SHP77 treated with DMSO at 0.1 percent for 48 hours (cell line): Measurements from ENCODE around the gene FTCD.
"Not testable (repeated sequence)": the region's sequence is repeated elsewhere in the genome, so short reads cannot be mapped to it uniquely, and the experiment has no call there.

Experiments used
- DNase-seq: peaks from one replicate; lab custom pipeline; 2025; lab: John Stamatoyannopoulos, UW

FTCD gene

DNA sequence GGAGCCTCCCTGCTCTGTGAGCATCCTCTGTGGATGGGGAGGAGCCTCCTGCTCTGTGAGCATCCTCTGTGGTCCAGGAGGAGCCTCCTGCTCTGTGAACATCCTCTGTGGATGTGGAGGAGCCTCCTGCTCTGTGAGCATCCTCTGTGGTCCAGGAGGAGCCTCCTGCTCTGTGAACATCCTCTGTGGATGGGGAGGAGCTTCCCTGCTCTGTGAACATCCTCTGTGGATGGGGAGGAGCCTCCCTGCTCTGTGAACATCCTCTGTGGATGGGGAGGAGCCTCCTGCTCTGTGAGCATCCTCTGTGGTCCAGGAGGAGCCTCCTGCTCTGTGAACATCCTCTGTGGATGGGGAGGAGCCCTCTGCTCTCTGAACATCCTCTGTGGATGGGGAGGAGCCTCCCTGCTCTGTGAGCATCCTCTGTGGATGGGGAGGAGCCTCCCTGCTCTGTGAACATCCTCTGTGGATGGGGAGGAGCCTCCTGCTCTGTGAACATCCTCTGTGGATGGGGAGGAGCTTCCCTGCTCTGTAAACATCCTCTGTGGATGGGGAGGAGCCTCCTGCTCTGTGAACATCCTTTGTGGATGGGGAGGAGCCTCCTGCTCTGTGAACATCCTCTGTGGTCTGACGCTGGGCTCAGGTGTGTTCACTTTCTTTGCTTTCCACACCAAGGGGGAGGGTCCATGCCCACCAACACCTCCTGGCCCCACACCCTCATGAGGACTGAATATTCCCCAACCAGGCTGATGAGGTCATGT, 15.2 kb upstream of the FTCD start:
- not testable (repeated sequence) for DNase-seq

DNA sequence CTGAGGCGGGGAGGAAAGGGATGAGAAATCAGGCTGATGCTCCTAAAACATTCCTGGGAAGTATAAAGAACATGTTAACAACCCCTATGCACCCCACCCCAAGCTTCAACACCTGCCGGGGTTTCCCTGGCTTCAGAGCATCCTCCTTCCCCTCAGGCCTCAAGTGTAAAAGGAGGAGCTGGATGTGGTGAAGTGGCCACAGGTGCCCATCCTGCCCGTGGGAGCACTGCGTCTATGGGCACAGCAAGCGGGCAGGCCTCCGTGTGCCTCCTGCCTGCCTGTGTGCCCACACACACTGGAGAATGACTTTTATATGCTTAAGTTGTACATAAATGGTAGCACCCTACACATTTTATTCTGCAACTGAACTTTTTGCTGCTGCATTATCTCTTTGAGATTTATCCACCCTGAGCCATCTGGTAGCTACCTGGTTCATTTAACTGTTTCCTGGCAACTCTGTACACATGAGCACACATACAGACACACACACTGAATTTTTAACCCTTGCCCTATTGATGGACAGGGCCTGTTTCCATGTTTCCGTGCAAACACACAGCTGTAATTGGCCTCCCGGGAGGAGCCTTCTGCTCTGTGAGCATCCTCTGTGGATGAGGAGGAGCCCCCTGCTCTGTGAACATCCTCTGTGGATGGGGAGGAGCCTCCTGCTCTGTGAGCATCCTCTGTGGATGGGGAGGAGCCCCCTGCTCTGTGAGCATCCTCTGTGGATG, 13.4 kb upstream of the FTCD start:
- DNase-seq = no peak

DNA sequence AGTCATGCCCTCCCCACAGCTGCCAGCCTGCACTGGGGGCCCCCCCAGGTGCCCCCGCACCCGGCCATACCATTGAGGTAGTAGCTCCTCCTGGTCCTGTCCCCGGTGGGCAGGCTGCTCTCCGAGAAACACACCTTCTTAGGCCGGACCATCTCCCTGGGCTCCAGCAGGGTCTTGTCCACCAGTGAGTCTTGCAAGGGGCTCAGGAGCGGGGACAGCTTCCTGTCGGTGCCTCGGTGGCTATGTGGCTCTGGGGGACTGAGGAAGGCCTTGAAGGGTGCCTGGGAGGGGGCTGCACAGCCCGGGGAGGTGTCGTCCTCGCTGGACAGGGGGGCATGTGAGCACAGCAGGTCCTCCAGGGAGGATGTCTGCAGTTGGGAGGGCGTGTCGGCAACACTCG, 12.9 kb upstream of the FTCD start:
- no peak for DNase-seq

DNA sequence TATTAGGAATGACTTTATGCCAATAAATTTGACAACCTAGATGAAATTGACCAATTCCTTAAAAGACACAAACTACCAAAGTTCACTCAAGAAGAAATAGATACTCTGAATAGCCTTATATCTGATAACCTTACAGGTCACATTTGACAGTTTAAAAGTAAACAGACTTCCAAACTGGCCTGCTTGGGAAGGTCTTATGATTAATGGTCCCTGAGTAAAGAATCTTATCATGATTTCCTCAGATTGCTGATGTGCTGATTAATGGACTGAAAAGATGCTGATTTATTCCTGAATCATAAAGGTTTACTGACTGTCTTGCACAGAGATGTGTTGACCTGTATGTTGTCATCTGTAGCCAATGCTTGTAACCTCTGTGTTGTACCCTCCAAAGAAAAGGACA, 9.7 kb upstream of the FTCD start:
- no peak for DNase-seq

DNA sequence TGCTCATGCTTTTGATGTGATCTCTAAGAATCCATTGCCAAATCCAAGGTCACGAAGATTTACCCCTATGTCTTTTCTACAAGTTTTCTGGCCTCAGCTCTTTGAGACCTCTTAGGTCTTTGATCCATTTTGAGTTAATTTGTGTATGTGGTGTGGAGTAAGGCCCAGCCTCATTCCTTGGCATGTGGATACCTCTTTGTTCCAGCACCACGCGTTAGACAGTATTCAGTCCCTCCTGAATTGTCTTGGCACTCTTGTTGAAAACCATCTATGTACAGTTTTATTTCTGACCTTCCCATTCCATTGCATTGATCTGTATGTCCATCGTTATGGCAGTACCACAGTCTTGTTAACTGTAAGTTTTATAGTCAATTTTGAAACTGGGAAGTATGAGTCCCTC, 8.0 kb upstream of the FTCD start:
- DNase-seq = no peak

DNA sequence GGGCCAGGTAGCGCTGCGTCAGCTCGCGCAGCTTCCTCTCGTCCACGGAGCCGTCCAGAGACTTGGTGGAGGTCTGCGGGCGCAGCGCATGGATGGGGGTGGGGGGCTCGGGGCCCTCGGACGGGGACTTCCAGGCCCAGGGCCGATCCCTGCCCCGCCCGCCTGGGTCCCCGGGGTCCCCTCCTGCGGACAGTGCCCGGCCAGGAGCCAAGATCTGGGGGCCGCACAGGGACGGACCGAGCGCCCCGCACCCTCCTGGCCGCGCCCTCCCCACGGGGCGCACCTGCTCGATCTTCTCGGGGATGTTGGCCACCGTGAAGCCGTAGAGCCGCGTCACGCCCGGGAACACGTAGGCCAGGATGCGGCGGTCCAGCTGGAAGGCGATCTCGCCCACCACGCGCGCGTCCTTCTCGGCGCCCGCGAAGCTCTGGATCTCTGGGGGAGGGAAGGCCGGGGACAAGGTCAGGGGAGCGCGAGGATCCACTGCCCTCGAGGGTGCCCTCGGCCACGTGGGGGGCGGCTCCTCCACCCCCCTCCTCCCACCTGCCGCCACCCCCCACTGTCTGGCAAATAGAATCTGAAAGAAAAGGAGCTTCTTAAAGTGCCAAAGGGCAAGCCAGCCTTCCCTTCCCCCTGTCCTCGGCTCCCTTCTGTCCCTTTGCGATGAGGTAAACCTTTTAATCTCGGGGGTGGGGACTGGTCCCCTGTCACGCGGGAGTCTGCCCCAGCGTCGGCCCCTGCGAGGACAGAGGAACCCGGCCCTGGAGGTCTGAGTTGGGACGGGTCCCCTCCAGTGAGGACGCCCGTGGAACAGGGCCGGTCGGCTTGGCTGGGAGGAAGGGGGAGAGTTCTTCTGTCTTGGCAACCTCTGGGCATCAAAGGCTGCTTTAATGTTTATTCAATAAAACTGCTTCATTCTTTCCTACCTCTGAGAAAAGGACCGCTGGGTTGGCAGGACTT, 6.5 kb upstream of the FTCD start:
- no peak for DNase-seq

DNA sequence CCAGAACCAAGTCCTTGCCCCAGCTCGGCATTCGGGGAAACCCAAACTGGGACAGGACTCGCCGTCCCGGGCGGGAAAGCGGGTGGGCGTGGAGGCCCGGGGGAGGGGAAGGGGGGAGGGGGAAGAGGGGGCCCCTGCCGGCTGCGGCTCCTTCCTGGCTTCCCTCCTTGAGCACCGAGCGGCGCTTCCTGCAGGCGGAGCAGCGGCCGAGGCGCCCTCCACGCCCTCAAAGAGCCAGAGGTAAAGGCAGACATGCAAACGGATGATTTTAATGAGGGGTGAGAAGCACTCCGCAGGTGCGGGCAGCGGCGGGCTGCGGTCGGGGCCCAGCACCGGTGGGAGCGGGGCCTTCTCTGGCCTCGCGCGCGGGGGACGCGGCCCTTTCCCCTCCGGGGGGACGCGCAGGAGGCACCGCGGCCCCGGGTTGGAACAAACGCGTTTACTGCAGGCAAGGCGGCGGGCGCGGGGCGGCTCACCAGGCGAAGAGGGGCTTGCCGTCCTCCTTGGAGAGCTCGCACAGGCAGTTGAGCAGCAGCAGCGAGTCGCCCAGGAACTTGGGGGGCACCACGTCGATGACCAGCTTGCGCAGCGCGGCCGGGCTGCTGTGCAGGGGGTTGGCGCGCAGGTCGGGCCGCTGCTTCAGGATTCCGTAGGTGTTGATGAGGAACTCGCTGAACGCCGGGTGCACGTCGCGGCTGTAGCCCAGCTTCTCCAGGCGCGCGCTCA, 5.7 kb upstream of the FTCD start:
- DNase-seq = no peak

DNA sequence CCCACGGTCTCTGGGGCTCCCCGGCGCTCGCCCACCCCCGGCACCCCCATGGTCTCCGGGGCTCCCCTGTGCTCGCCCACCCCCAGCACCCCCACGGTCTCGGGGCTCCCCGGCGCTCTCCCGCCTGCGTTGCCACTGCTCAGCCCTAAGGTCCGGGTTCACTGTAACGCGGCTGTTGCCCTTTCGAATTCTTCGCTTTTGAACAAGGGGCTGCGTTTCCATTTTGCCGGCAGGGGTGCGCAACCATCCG, 5.2 kb upstream of the FTCD start:
- no peak for DNase-seq

DNA sequence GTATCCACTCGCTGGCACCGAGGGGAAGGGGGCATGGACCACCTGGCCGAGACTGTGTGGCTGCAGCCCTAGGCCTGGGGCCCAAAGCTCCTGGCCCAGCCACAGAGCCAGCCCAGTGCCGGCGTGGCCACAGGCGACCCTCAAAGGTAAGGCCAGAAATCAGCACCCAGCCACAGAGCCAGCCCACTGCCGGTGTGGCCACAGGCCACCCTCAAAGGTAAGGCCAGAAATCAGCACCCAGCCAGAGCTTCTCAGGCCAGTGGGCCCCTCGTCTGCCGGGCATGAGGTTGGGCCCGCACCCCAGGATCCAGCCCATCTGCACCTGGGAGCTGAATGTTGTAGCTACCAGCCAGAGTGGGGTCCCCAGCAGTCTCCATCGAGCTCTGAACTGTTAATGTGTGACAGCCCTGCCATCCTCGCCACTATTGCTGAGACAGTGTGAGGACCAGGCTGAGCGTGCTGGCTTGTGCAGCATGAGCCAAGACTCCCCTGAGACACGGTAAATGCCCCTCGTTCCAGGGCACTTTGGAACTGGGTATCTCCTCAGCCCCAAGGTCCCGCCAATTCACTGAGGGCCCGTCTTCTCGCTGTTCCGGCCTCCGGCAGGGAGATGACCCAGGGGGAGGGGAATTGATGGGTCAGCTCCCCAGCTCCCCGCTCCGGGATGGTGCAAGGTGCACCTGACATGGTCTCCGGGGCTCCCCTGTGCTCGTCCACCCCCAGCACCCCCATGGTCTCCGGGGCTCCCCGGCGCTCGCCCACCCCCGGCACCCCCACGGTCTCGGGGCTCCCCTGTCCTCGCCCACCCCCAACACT, 4.7 kb upstream of the FTCD start:
- DNase-seq = no peak

DNA sequence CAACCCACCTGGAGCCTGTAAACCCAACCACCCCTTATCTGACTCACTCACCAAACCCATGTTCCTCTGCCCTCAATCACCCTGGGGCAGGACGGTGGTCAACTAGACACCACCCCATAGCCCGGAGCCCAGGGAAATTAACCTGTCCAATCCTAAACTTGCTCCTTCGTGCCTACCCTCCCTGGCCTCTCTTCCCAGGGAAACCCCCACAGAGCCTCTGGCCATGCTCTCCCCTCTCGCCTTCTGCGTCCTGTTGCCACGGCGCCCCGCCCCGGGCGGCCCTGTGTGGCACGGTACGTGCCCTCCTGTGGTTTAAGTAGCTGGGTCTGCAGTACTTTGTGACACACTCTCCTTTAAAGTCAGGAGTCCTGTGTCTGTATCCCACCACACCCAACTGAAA, 4.0 kb upstream of the FTCD start:
- DNase-seq = no peak

DNA sequence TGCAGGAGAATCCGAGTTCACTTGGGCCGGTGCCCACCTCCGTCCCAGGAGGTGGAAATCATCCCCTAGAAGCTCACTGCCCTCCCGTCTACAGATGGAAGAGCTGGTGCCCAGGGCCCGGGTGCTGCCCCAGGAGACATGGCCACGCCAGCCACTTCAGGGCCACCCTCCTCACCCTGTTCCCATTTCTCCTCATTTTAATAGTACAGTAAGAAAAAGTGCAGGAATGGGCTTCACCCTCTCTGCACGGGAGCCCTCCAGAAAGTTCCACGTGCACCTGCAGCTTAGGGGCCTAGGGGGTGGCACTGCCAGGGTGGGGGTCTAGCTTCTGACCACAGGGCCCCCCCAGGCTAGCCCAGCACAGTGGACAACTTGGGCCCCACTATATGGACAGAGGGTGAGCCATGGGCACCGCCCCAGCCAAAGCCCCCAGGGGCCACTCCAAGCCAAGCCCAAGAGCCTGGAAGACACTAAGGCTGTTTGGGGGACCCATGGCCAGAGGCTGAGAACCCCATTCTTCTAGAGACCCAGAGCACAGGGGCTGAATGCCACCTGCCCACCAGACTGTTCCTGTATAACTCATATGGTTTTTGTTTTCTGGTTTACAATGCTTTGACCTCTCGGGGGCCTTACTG, 3.4 kb upstream of the FTCD start:
- no peak for DNase-seq

DNA sequence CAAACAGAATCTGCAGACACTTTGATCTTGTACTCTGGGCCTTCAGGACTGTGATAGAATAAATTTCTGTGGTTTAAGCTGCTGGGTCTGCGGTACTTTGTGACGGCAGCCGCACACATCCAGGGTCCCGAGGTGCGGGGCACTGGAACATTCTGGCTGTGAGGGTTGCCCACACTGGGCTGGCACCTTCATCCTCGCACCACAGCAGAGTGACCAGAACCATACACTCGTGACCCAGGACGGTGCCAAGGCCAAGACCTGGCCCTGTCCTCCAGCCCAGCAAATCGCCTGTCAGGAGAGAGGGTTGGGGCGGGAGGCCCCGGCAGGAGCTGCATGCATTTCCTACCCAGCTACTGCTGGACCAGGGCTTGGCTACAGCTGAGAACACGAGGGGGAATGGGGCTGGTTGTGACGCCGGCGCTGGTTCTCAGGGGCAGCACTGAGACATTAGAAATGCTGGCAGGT, 2.6 kb upstream of the FTCD start:
- DNase-seq = no peak

DNA sequence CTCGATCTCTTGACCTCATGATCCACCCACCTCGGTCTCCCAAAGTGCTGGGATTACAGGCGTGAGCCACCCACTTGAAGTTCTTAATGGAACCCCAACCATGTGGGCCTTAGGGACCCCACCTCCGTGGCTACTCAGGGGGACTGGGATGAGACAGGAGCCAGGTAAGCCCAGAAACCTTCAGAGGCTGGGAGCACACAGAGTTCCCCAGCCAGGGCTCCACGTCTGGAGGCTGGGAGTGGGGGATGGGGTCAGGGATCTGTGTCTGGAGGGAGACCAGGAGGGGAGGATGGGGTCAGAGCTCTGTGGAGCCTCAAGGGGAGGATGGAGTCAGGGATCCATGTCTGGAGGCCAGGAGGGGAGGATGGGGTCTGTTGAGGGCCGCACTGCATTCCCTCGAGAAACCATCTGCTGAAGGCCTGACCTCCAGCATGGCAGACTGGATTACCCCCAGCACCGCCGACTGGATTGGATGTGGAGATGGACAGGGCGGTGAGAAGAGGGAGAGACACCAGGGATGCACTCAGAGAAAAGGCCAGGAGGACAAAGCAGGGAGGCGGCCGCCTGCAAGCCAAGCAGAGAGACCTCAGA, 2.1 kb upstream of the FTCD start:
- no peak for DNase-seq

DNA sequence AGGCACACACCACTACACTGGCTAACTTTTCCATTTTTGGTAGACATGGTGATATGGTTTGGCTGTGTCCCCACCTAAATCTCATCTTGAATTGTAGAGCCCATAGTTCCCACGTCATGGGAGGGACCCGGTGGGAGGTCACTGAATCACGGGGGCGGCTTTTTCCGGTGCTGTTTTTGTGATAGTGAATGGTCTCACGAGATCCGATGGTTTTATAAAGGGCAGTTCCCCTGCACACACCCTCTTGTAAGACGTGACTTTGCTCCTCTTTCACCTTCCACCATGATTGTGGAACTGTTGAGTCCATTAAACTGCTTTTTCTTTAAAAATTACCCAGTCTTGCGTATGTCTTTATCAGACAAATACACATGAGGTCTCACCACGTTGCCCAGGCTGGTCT, 1.3 kb upstream of the FTCD start:
- no peak for DNase-seq

DNA sequence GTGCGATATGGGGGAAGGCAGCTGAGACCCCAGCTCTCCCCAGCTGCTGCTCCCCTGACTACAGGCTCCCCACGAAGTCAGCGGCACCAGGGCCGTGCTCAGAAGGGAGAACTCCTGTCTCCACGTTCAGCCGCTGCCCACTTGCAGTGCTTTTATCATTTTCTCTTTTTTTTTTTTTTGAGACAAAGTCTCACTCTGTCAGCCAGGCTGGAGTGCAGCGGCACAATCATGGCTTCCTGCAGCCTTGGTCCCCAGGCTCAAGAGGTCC, 933 bp upstream of the FTCD start:
- no peak for DNase-seq

DNA sequence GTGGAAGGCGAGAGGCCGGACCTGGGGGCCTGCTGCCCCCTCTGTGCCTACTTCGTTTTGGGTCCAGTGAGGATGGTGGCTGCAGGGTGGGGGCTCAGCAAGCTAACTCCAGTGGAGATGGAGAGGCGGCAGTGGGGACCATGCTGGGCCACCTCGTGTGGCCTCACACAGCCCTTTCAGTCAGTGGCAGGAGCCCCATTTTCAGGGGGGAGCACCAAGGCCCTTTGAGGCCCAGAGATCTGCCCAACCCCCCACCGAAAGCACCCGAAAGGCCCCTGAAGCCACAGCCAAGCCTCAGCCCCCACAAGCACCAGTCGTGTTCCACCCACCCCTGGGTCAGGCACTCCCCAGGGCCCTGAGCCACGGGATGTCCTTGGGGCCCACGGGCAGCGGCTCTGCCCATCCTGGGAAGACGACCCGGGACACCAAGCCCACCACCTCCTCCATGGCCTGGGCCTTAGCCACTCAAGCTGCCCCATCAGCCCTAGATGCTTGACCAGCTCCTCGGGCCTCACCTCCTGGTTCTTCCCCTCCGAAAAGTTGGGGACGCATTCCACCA, 345 bp downstream of the FTCD start:
- DNase-seq = no peak

DNA sequence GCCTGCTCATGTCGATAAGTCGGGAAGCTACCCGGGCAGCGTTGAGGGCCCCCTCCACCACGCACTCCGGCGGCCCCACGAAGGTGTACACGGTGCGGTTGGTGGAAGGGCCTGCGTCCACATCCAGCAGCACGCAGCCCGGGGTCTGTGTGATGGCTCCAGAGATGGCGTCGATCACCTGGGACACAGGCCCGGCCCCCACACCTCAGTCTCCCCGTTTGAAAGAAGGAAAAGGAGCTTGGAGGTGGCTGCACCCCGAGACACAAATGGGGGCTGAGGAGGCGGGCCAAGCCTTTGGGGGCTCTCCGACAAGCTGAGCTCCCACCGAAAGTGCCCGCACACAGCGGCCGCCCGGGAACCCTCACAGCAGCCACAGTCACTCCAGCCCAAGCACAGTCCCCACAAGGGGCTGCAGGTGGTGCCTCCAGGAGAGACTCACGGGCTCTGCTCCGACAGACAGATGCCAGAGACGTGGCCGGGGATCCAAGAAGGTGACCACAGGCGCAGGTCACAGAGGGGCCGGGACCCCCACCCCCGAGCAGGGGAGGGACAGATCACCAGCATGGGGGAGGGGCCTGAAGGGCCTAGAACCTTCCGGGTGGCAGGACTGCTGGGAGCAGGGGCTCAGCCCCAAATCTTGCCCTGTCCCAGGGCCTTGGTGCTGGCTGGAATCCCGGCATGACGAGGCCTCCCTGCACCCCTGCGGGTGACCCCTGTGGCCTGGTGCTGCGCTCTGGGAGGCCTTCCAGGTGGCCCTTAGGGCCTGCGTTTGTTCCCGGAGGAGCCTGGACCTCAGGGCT, 1.0 kb downstream of the FTCD start:
- DNase-seq = no peak

DNA sequence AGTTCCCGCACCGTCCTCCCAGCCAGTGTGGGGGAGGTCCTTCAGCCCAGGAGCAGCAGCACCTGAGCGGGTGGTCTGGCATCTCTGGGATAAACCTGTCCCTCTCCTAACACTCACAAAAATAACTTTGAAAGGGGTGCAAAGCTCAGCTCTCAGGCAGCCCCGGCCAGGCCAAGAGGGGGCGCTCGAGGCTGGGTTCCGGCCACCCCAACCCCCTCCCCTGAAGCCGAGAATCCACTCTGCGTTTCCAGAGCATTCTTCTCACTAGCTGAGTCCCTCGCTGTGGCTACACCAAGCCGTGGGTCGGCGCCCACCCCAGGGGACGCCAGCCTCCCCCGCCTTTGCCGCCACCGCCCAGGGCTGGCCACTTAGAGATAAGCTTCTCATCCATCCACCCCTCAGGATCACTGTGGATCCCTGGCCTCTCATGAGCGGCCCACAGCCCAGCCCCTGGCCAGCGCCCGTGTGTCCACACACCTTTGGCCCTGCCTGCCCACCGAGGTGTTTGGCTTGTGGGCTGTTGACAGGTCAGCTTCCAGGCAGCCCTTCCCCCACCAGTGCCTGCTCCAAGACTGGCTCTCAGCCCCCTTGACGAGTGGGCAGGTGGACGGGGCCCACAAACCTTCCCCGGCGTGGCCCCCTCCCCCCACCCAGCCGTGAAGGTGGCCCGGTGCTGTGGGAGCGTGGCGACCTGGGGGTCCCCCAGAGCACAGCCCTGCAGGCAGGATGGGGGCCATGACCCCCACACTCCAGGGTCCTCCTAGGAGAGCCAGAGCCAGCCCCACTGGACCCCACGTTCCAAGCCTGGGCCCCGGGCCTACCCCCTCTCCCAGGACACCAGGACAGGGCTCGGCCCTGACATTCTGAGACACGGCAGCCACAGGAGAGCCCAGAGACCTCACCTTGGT, 1.9 kb downstream of the FTCD start:
- DNase-seq = peak; percentile 22

DNA sequence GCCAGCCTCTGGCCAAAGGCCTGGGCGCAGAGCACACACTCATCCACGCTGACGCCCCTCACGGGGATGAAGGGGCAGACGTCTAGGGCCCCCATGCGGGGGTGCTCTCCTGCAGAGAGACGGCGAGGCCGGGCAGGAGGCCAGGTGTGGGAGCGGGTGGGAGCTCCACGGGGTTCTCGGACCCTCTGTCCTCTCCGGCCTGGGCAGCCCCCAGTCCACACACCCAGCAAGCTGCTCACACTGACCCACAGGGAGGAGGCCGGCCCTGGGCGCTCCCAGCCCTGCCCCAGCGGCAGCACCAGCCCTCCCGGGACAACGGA, 2.5 kb downstream of the FTCD start:
- no peak for DNase-seq
